Body of pancreas (tissue), 4 donors: Measurements from ENCODE around the gene ATP13A2.
"Not testable (repeated sequence)": the region's sequence is repeated elsewhere in the genome, so short reads cannot be mapped to it uniquely, and the experiment has no call there.

ENCODE experiments used
- CTCF ChIP-seq, 7 experiments: fragments of 450-650 bp in 4 of 7; fragments of 200-600 bp in 3 of 7; sonication (generic) in 3 of 7; IDR thresholded peaks; one replicate each; pipeline ENCODE4 v1.5.1; 2016 to 2019; ENCODE audit warnings: antibody characterized with exemption in 7 of 7
- POLR2A ChIP-seq, 3 donors: fragments of 450-650 bp; IDR thresholded peaks; one replicate each; pipeline ENCODE4 v1.6.1; 2016; ENCODE audit warnings: antibody characterized with exemption in 3 of 3, mild to moderate bottlenecking in 2 of 3

GRCh38 chr1:16946185-16946584 is 65.5 kb downstream of the ATP13A2 start:
- TF ChIP-seq CTCF, POLR2A (IDR thresholded peaks at IDR 0.05): not testable (repeated sequence)
